ENCODE data around the gene GNAS.
A peak's percentile ranks its signal among the peaks of the same experiment; 100 is the strongest.

Gene GNAS

GRCh38 chr20:58899512-58899911, 47.0 kb downstream of the GNAS start:
- Histone ChIP-seq H3K36me3 (ENCODE audit: insufficient read depth) (peaks cover 16% of the 10 kb centered on the region), H3K79me2 (ENCODE audit: insufficient read depth, low read depth) (peaks cover 100% of the 10 kb centered on the region), H3K27ac (no peak overlapping the region), H3K4me1 (ENCODE audit: low read depth, poor library complexity, severe bottlenecking) (peaks cover 90% of the 10 kb centered on the region), H4K20me1 (ENCODE audit: insufficient read depth) (peaks cover 35% of the 10 kb centered on the region), H3K4me2 (no peak overlapping the region; the same call in 1 of the 2 replicates), H3K9ac (no peak overlapping the region), H3K27me3 (ENCODE audit: insufficient read depth, low read depth) (no peaks in the 10 kb centered on the region), H2AFZ (ENCODE audit: low read depth) (no peak overlapping the region), H3K4me3 (IDR thresholded peaks at IDR 0.05; ENCODE audit: insufficient read depth, low read depth, low read length) (no peak overlapping the region)
- TF ChIP-seq, protein P1, sequence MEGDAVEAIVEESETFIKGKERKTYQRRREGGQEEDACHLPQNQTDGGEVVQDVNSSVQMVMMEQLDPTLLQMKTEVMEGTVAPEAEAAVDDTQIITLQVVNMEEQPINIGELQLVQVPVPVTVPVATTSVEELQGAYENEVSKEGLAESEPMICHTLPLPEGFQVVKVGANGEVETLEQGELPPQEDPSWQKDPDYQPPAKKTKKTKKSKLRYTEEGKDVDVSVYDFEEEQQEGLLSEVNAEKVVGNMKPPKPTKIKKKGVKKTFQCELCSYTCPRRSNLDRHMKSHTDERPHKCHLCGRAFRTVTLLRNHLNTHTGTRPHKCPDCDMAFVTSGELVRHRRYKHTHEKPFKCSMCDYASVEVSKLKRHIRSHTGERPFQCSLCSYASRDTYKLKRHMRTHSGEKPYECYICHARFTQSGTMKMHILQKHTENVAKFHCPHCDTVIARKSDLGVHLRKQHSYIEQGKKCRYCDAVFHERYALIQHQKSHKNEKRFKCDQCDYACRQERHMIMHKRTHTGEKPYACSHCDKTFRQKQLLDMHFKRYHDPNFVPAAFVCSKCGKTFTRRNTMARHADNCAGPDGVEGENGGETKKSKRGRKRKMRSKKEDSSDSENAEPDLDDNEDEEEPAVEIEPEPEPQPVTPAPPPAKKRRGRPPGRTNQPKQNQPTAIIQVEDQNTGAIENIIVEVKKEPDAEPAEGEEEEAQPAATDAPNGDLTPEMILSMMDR (conservative IDR thresholded peaks at IDR 0.05; ENCODE audit: low read depth, low read length): no peak

DNA sequence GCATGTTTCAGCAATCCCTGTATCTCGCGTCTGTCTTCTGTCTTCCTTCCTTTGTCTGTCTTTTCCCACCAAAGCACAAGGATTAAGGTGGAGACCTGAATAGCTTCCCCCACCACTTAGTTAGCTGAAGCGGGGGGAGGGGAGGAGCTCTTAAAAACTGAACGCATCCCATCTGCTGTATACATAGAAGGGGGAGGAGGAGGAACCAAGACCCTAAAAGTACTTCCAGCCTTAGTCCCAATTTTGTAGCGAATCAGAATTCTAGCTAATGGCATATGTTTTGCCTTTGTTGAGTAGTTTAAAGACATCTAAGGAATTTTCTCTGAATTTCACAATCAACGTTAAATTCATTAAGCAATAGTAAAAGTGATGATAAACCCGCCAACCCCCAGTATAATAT, 47.9 kb downstream of the GNAS start:
- H3K4me3 ChIP-seq (IDR thresholded peaks at IDR 0.05; ENCODE audit: insufficient read depth, low read depth, low read length): no peak overlapping the region

GRCh38 chr20:58901488-58902402, 49.2 kb downstream of the GNAS start:
- Histone ChIP-seq H3K79me2 (ENCODE audit: insufficient read depth, low read depth) (peaks cover 93% of the 10 kb centered on the region), H4K20me1 (ENCODE audit: insufficient read depth) (peaks cover 12% of the 10 kb centered on the region), H3K4me3 (IDR thresholded peaks at IDR 0.05; ENCODE audit: insufficient read depth, low read depth, low read length) (no peak overlapping the region), H3K27me3 (ENCODE audit: insufficient read depth, low read depth) (no peaks in the 10 kb centered on the region), H3K4me2 (no peak overlapping the region), H3K4me1 (ENCODE audit: low read depth, poor library complexity, severe bottlenecking) (peaks cover 90% of the 10 kb centered on the region), H3K36me3 (ENCODE audit: insufficient read depth) (peaks cover 26% of the 10 kb centered on the region), H3K27ac (no peak overlapping the region), H3K9ac (no peak overlapping the region), H2AFZ (ENCODE audit: low read depth) (no peak overlapping the region)
- TF ChIP-seq, protein P1 (conservative IDR thresholded peaks at IDR 0.05; ENCODE audit: low read depth, low read length): no peak

More for the DNA sequence above, 47.9 kb downstream of the GNAS start:
- H3K36me3 ChIP-seq (ENCODE audit: insufficient read depth): peaks cover 23% of the 10 kb centered on the region
- no peak overlapping the region for H3K27ac ChIP-seq
- peak overlapping the region; percentile 8; the same call in 1 of the 2 replicates for H3K4me2 ChIP-seq
- no peaks in the 10 kb centered on the region for H3K27me3 ChIP-seq (ENCODE audit: insufficient read depth, low read depth)
- no peak overlapping the region for H3K9ac ChIP-seq
- H3K79me2 ChIP-seq (ENCODE audit: insufficient read depth, low read depth): peaks cover 100% of the 10 kb centered on the region
- no peak overlapping the region for H2AFZ ChIP-seq (ENCODE audit: low read depth)
- H4K20me1 ChIP-seq (ENCODE audit: insufficient read depth): peaks cover 26% of the 10 kb centered on the region
- TF ChIP-seq, protein P1 (conservative IDR thresholded peaks at IDR 0.05; ENCODE audit: low read depth, low read length): no peak
- peaks cover 90% of the 10 kb centered on the region for H3K4me1 ChIP-seq (ENCODE audit: low read depth, poor library complexity, severe bottlenecking)

DNA sequence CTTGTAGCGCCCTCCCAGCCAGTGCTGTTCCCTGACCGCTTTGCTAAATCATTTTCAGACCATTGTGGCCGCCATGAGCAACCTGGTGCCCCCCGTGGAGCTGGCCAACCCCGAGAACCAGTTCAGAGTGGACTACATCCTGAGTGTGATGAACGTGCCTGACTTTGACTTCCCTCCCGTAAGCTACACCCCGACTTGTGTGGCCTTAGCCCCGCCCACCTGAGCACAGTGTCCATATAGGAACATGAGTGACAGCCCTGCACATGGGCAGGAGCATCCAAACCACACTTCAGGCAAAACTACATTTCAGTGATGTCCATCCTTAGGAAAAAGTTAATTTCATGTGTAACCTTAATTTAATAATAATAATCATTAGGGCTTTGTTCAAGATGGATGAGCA, 51.1 kb downstream of the GNAS start:
- H2AFZ ChIP-seq (ENCODE audit: low read depth): no peak overlapping the region
- H3K79me2 ChIP-seq (ENCODE audit: insufficient read depth, low read depth): peaks cover 76% of the 10 kb centered on the region

More for the DNA sequence above, 51.1 kb downstream of the GNAS start:
- H3K4me2 ChIP-seq: peak overlapping the region; percentile 85
- no peak overlapping the region for H3K27ac ChIP-seq
- TF ChIP-seq, protein P1 (conservative IDR thresholded peaks at IDR 0.05; ENCODE audit: low read depth, low read length): no peak
- H3K4me3 ChIP-seq (IDR thresholded peaks at IDR 0.05; ENCODE audit: insufficient read depth, low read depth, low read length): no peak overlapping the region
- H3K27me3 ChIP-seq (ENCODE audit: insufficient read depth, low read depth): no peaks in the 10 kb centered on the region
- peaks cover 4% of the 10 kb centered on the region; the same call in 1 of the 2 replicates for H4K20me1 ChIP-seq (ENCODE audit: insufficient read depth)
- H3K36me3 ChIP-seq (ENCODE audit: insufficient read depth): peaks cover 25% of the 10 kb centered on the region
- peaks cover 91% of the 10 kb centered on the region for H3K4me1 ChIP-seq (ENCODE audit: low read depth, poor library complexity, severe bottlenecking)
- H3K9ac ChIP-seq: no peak overlapping the region

Data from KMS-11 (cell line).